ENCODE data around the gene OTOP3.

Gene OTOP3

DNA sequence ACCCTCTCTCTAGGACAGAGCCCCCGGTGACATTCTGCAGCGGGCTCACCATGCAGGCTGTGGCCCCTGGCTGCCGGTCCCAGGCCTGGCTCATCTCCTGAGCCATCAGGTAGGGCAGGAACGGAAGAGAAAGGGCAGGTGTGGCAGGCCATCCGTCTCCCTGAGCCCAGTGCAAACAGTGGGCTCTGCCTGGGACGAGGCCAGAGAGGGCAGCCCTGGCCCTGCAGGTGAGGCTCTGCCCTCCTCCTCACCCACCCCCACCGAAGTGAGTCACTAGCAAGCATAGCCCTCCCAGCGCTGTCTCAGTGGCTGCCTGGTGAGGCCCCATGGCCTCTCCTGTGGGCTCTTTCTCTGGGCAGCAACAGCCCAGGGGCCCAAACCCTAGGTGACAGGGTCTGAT lies 14.5 kb downstream of the OTOP3 start:
- no peak overlapping the region for H3K4me3 ChIP-seq (replicated peaks; ENCODE audit: low read depth, low read length)
- DNase-seq (ENCODE audit: low read depth), result no peak
- TF ChIP-seq, protein P1, sequence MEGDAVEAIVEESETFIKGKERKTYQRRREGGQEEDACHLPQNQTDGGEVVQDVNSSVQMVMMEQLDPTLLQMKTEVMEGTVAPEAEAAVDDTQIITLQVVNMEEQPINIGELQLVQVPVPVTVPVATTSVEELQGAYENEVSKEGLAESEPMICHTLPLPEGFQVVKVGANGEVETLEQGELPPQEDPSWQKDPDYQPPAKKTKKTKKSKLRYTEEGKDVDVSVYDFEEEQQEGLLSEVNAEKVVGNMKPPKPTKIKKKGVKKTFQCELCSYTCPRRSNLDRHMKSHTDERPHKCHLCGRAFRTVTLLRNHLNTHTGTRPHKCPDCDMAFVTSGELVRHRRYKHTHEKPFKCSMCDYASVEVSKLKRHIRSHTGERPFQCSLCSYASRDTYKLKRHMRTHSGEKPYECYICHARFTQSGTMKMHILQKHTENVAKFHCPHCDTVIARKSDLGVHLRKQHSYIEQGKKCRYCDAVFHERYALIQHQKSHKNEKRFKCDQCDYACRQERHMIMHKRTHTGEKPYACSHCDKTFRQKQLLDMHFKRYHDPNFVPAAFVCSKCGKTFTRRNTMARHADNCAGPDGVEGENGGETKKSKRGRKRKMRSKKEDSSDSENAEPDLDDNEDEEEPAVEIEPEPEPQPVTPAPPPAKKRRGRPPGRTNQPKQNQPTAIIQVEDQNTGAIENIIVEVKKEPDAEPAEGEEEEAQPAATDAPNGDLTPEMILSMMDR (IDR thresholded peaks at IDR 0.05; ENCODE audit: low read length, missing control alignments), result no peak

DNA sequence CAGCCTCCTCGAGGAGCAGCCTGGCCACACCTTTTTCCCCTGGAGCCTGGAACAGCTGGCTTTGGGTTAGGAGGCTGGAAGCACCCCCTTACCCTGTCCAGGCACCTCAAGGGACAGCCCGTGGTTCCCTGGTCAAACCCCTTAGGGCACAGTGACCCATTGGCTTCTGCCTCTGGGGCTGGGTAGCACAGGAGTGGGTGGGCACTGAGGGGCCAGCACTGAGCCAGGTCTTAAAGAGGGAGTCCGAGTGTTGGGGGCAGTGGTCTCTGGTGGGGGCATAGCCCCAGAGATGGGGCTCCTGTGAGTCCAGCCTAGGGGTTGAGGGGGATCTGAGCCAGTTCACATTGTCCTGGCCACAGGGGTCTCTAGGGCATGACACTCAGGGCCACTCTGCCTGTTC lies 15.4 kb downstream of the OTOP3 start:
- H3K4me3 ChIP-seq (replicated peaks; ENCODE audit: low read depth, low read length), result no peak overlapping the region
- TF ChIP-seq, protein P1 (IDR thresholded peaks at IDR 0.05; ENCODE audit: low read length, missing control alignments), result no peak
- DNase-seq (ENCODE audit: low read depth), result no peak

GRCh38 chr17:74951680-74952421 lies 16.2 kb downstream of the OTOP3 start:
- TF ChIP-seq, protein P1 (IDR thresholded peaks at IDR 0.05; ENCODE audit: low read length, missing control alignments), result no peak
- H3K4me3 ChIP-seq (replicated peaks; ENCODE audit: low read depth, low read length), result no peak overlapping the region
- no peak for DNase-seq (ENCODE audit: low read depth)

DNA sequence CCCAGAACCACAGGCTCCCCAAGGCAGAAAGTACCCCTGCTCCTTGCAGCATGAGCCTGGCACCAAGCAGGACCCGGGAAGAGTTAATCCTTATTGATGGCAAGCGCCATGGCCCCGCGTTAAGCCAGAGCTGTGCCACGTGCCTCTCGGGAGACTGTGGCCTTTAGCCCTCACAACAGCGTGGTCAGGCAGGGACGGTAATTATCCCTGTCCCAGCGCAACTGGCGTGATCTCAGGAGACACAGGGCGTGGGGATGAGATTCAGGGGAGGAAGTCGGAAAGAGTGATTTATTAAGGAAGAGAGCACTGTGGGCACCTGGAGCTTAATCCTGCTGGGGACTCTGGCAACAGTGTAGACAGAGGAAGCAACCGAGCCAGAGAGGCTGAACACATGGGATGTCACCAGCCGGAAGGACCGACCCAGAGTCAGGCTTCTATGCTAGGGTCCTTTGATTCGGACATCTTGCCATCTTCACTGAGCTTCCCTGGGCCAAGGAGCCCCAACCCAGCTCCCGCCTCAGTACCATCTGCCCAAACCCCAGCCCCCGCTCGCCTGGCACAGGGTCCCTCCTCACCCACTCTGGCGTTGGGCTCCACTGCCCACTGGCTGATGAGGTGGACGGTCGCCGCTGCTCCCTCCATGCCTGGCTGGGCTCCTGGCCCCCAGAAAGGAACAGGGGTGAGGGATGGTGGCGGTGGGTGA lies 16.9 kb downstream of the OTOP3 start:
- TF ChIP-seq, protein P1 (IDR thresholded peaks at IDR 0.05; ENCODE audit: low read length, missing control alignments), result no peak
- no peak for DNase-seq (ENCODE audit: low read depth)
- H3K4me3 ChIP-seq (replicated peaks; ENCODE audit: low read depth, low read length), result no peak overlapping the region

DNA sequence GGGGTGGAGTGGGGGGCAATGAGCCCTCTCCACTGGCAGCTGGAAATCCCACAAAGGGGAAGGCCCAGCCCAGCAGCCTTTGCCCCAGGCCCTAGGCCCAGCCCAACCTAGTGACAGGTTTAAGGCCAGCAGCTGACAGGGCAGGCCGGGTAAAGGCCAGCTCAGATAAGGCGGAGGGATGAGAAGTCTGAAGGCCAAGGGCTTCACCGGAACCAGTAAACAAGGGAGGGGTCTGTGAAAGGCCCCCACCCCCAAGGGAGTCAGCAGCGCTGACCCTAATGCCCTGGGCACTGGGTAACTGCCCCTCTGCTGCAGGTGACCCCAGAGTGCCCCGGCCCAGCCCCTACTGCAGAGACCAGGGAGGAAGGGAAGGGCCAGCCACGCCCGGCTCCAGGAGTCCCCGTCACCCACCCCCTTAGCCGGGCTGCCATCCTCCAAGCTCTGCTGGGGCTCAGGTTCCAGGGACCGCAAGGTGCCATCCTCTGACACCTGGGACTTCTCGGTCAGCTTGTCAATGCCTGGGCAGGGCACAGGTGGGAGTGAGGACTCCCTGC lies 17.5 kb downstream of the OTOP3 start:
- TF ChIP-seq, protein P1 (IDR thresholded peaks at IDR 0.05; ENCODE audit: low read length, missing control alignments), result no peak
- DNase-seq (ENCODE audit: low read depth), result no peak
- no peak overlapping the region for H3K4me3 ChIP-seq (replicated peaks; ENCODE audit: low read depth, low read length)

DNA sequence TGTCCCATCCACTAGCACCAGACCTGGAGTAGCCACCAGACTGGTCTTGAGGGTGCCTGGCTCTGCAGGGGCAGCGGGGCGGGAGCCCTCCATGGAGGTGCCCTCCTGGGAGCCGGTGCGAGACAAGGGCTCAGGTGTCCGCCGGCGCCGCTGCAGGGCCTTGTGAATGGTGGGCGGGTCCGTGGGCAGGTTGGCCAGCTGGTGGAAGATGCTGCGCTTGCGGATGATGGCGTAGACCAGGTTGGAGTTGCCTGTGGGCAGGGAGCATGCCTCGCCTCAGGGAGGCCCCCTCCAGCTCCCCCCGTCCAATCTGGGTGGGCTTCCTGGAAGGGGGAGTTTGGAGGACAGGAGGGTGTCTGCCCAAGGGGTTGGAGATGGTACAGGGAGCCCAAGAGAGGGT lies 18.4 kb downstream of the OTOP3 start:
- no peak overlapping the region for H3K4me3 ChIP-seq (replicated peaks; ENCODE audit: low read depth, low read length)
- DNase-seq (ENCODE audit: low read depth), result no peak
- TF ChIP-seq, protein P1 (IDR thresholded peaks at IDR 0.05; ENCODE audit: low read length, missing control alignments), result no peak

Measured in fibroblast of pulmonary artery (primary cell).